A673 (cell line): Measurements from ENCODE around the gene NFATC4.

Source experiments
- CTCF ChIP-seq: fragments of 300-800, 200-600 bp; sonication (generic); conservative IDR thresholded peaks from 2 replicates; pipeline ENCODE4 v1.5.1; 2017; ENCODE audit warnings: low read depth, mild to moderate bottlenecking, antibody characterized with exemption, low read length, moderate library complexity, mixed read lengths
- EZH2 ChIP-seq: fragments of 200-600 bp; sonication (generic); IDR thresholded peaks from 2 replicates; pipeline ENCODE4 v1.6.1; 2017; ENCODE audit warnings: borderline replicate concordance, low read depth, mild to moderate bottlenecking, mixed read lengths, antibody characterized with exemption, low read length; ENCODE audit not compliant: poor library complexity, severe bottlenecking

GRCh38 chr14:24364841-24365240 lies 3.1 kb upstream of the NFATC4 start:
- TF ChIP-seq CTCF (no peak), EZH2 (no peak)
